Measurements from ENCODE around the gene NRXN2. TPM values are rescaled to one million over a fixed set of nuclear protein-coding genes. Genes with fewer than 3 reads are reported as not detected.

Gene NRXN2
- total and polyA plus RNA-seq, 2 donors (not counting 3 experiments of a cell fraction or from before 2014, with no cell fraction given) = not detected

DNA sequence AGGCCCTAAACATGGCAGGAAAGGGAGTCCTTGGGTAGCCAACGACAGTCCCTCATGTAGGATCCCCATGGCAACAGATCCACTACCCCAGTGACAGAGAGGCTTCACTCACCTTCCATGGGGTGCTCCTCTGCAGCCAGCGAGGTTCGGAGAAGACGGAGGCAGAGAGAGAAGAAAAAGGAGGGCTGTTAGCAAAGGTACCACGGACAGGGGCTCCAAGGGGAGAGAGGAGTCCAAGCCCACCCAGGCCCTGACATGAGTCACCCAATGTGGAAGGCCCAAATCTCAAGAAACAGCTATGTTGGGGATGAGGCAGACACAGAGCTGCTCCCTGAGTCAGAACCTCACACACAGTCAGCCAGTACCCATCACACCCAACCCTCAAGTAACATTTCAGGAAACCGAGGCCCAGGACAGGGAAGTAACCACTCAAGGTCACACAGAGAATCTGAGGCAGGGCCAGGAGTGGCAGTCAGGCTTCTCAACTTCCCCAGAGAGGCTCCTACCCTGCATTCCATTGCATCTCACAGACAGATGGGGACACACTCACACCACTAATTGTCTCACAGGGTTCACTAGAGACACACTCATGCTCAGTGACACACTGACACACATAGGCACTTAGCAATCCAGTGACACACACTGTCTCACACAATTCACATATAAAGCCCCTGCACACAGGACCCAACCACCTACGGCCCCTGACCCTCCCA, 25.2 kb downstream of the NRXN2 start:
- H3K79me2 ChIP-seq (ENCODE audit: control insufficient read depth, insufficient read depth, low read length) = no peaks in the 10 kb centered on the region
- dilution Hi-C loops (cut with MboI; ENCODE audit: extremely low pct_ligation_motif_present, low sequenced_read_pairs) = no loop called here
- peaks cover 17 to 22% of the 10 kb centered on the region in 2 experiments for H3K27me3 ChIP-seq (ENCODE audit: control insufficient read depth in 2 of 2, insufficient read depth in 2 of 2, low read length in 2 of 2)
- no peaks in the 10 kb centered on the region for H4K20me1 ChIP-seq (replicated peaks; ENCODE audit: control insufficient read depth, extremely low read depth, insufficient read depth, low read length)
- no peaks in the 10 kb centered on the region for H3K9me3 ChIP-seq (replicated peaks; ENCODE audit: control insufficient read depth, insufficient read depth, low read length)
- no peak overlapping the region for H3K27ac ChIP-seq (ENCODE audit: insufficient read depth, low read depth, low read length)
- no peak for DNase-seq (ENCODE audit: low read depth, low spot score)
- ChIA-PET POLR2A (no interaction called here), CTCF (interaction anchor here (0.8 to 2.8 kb wide), 2 partner anchors 9 to 249 kb away, joined by 3 to 15 read pairs; no protein-coding TSS in a partner anchor)
- no TSS peak for BruUV-seq (replicated peaks)
- intact Hi-C loops (cut with micrococcal nuclease) = no loop called here
- no peak for TF ChIP-seq GATA2 (IDR thresholded peaks at IDR 0.05; ENCODE audit: insufficient read depth, insufficient read length, low read depth, low read length)
- TF ChIP-seq POLR2A (IDR thresholded peaks at IDR 0.05; ENCODE audit: low read depth, low read length) = no peak
- no peak for TF ChIP-seq FOS (IDR thresholded peaks at IDR 0.05; ENCODE audit: borderline replicate concordance, insufficient read depth, low read length)
- TF ChIP-seq MYC (IDR thresholded peaks at IDR 0.05; ENCODE audit: low read depth, low read length) = no peak
- no peak for TF ChIP-seq JUN (IDR thresholded peaks at IDR 0.05; ENCODE audit: borderline replicate concordance, insufficient read depth, insufficient read length, low read depth)
- no peak for TF ChIP-seq POLR2AphosphoS5 (IDR thresholded peaks at IDR 0.05; ENCODE audit: insufficient read depth, low read depth, low read length)
- no peaks in the 10 kb centered on the region for H3K36me3 ChIP-seq (ENCODE audit: control insufficient read depth in 2 of 2, extremely low read depth in 1 of 2, insufficient read depth in 2 of 2, low read length in 2 of 2)
- FAIRE-seq = no peak
- H3K9me1 ChIP-seq (replicated peaks; ENCODE audit: control insufficient read depth, extremely low read depth, insufficient read depth, low read length) = no peaks in the 10 kb centered on the region
- H3K9ac ChIP-seq (replicated peaks; ENCODE audit: extremely low read depth, insufficient read depth, low read length) = no peak overlapping the region
- no peak overlapping the region for H3K4me3 ChIP-seq (replicated peaks in 1 of 3; ENCODE audit: insufficient read depth in 1 of 3, low read depth in 1 of 3, low read length in 3 of 3)
- no peak overlapping the region for H2AFZ ChIP-seq (ENCODE audit: low read depth, low read length)
- no peaks in the 10 kb centered on the region for H3K4me1 ChIP-seq (ENCODE audit: control insufficient read depth, extremely low read depth, insufficient read depth, low read length)
- H3K4me2 ChIP-seq (ENCODE audit: insufficient read depth, low read length) = no peak overlapping the region

DNA sequence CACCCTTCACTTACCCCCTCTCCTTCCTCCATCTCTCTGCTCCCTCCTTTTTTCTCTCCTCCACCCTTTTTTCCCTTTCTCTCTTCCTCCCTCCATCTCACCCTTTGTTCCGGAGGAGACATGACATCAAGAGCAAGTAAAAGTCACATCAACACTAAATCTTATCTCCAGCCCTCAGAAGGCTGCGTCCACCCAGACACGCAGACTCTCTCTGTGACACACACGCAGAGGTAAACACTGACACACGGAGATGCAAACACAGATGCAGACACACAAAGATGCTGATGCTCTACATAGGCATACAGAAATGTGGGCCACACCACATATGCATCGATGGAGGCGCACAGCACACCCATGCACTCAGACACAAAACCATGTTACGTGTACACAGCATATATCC, 27.0 kb downstream of the NRXN2 start:
- H3K4me2 ChIP-seq (ENCODE audit: insufficient read depth, low read length) = no peak overlapping the region
- H3K79me2 ChIP-seq (ENCODE audit: control insufficient read depth, insufficient read depth, low read length) = no peaks in the 10 kb centered on the region
- ChIA-PET POLR2A (no interaction called here), CTCF (interaction anchor here (0.6 kb wide), 1 partner anchor 7 kb away, joined by 4 read pairs; no protein-coding TSS in a partner anchor)
- H3K4me3 ChIP-seq (replicated peaks in 1 of 3; ENCODE audit: insufficient read depth in 1 of 3, low read depth in 1 of 3, low read length in 3 of 3) = no peak overlapping the region
- no peaks in the 10 kb centered on the region for H3K9me1 ChIP-seq (replicated peaks; ENCODE audit: control insufficient read depth, extremely low read depth, insufficient read depth, low read length)
- dilution Hi-C loops (cut with MboI; ENCODE audit: extremely low pct_ligation_motif_present, low sequenced_read_pairs) = no loop called here
- BruUV-seq (replicated peaks) = no TSS peak
- no peak overlapping the region for H3K9ac ChIP-seq (replicated peaks; ENCODE audit: extremely low read depth, insufficient read depth, low read length)
- H3K9me3 ChIP-seq (replicated peaks; ENCODE audit: control insufficient read depth, insufficient read depth, low read length) = no peaks in the 10 kb centered on the region
- no peak for TF ChIP-seq POLR2AphosphoS5 (IDR thresholded peaks at IDR 0.05; ENCODE audit: insufficient read depth, low read depth, low read length)
- no peak for TF ChIP-seq FOS (IDR thresholded peaks at IDR 0.05; ENCODE audit: borderline replicate concordance, insufficient read depth, low read length)
- TF ChIP-seq POLR2A (IDR thresholded peaks at IDR 0.05; ENCODE audit: low read depth, low read length) = no peak
- TF ChIP-seq GATA2 (IDR thresholded peaks at IDR 0.05; ENCODE audit: insufficient read depth, insufficient read length, low read depth, low read length) = no peak
- no peak for TF ChIP-seq EZH2 (IDR thresholded peaks at IDR 0.05; ENCODE audit: borderline replicate concordance, low read depth, low read length, severe bottlenecking)
- no peak for TF ChIP-seq JUN (IDR thresholded peaks at IDR 0.05; ENCODE audit: borderline replicate concordance, insufficient read depth, insufficient read length, low read depth)
- TF ChIP-seq MYC (IDR thresholded peaks at IDR 0.05; ENCODE audit: low read depth, low read length) = no peak
- TF ChIP-seq, protein P1, sequence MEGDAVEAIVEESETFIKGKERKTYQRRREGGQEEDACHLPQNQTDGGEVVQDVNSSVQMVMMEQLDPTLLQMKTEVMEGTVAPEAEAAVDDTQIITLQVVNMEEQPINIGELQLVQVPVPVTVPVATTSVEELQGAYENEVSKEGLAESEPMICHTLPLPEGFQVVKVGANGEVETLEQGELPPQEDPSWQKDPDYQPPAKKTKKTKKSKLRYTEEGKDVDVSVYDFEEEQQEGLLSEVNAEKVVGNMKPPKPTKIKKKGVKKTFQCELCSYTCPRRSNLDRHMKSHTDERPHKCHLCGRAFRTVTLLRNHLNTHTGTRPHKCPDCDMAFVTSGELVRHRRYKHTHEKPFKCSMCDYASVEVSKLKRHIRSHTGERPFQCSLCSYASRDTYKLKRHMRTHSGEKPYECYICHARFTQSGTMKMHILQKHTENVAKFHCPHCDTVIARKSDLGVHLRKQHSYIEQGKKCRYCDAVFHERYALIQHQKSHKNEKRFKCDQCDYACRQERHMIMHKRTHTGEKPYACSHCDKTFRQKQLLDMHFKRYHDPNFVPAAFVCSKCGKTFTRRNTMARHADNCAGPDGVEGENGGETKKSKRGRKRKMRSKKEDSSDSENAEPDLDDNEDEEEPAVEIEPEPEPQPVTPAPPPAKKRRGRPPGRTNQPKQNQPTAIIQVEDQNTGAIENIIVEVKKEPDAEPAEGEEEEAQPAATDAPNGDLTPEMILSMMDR (IDR thresholded peaks at IDR 0.05; ENCODE audit: extremely low read depth in 1 of 2, insufficient read depth in 1 of 2, low read depth in 1 of 2, low read length in 2 of 2) = no peak
- TF ChIP-seq MAX (IDR thresholded peaks at IDR 0.05; ENCODE audit: insufficient read depth, insufficient read length) = no peak
- intact Hi-C loops (cut with micrococcal nuclease) = no loop called here
- FAIRE-seq (no peak), DNase-seq (ENCODE audit: low read depth, low spot score) (no peak)
- H3K4me1 ChIP-seq (ENCODE audit: control insufficient read depth, extremely low read depth, insufficient read depth, low read length) = no peaks in the 10 kb centered on the region
- peaks cover 20 to 34% of the 10 kb centered on the region in 2 experiments for H3K27me3 ChIP-seq (ENCODE audit: control insufficient read depth in 2 of 2, insufficient read depth in 2 of 2, low read length in 2 of 2)
- H4K20me1 ChIP-seq (replicated peaks; ENCODE audit: control insufficient read depth, extremely low read depth, insufficient read depth, low read length) = no peaks in the 10 kb centered on the region
- no peak overlapping the region for H2AFZ ChIP-seq (ENCODE audit: low read depth, low read length)
- H3K36me3 ChIP-seq (ENCODE audit: control insufficient read depth in 2 of 2, extremely low read depth in 1 of 2, insufficient read depth in 2 of 2, low read length in 2 of 2) = no peaks in the 10 kb centered on the region
- H3K27ac ChIP-seq (ENCODE audit: insufficient read depth, low read depth, low read length) = no peak overlapping the region

All from endothelial cell of umbilical vein (primary cell).